T-helper 1 cell (primary cell): Measurements from ENCODE around the gene FRMPD2.
A peak's percentile ranks its signal among the peaks of the same experiment; 100 is the strongest.

Experiments
- DNase-seq, 5 donors: peaks; one replicate each; pipeline ENCODE4 v3.0.0-alpha.2; 2012 to 2020
- total RNA-seq, 4 donors: gene quantifications; one replicate each; lab custom pipeline; 2026; lab: John Stamatoyannopoulos, UW

The FRMPD2 gene, protein sequence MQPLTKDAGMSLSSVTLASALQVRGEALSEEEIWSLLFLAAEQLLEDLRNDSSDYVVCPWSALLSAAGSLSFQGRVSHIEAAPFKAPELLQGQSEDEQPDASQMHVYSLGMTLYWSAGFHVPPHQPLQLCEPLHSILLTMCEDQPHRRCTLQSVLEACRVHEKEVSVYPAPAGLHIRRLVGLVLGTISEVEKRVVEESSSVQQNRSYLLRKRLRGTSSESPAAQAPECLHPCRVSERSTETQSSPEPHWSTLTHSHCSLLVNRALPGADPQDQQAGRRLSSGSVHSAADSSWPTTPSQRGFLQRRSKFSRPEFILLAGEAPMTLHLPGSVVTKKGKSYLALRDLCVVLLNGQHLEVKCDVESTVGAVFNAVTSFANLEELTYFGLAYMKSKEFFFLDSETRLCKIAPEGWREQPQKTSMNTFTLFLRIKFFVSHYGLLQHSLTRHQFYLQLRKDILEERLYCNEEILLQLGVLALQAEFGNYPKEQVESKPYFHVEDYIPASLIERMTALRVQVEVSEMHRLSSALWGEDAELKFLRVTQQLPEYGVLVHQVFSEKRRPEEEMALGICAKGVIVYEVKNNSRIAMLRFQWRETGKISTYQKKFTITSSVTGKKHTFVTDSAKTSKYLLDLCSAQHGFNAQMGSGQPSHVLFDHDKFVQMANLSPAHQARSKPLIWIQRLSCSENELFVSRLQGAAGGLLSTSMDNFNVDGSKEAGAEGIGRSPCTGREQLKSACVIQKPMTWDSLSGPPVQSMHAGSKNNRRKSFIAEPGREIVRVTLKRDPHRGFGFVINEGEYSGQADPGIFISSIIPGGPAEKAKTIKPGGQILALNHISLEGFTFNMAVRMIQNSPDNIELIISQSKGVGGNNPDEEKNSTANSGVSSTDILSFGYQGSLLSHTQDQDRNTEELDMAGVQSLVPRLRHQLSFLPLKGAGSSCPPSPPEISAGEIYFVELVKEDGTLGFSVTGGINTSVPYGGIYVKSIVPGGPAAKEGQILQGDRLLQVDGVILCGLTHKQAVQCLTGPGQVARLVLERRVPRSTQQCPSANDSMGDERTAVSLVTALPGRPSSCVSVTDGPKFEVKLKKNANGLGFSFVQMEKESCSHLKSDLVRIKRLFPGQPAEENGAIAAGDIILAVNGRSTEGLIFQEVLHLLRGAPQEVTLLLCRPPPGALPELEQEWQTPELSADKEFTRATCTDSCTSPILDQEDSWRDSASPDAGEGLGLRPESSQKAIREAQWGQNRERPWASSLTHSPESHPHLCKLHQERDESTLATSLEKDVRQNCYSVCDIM (N-terminal part only)
- 0 reads per million in 4 donors for total RNA-seq

DNA sequence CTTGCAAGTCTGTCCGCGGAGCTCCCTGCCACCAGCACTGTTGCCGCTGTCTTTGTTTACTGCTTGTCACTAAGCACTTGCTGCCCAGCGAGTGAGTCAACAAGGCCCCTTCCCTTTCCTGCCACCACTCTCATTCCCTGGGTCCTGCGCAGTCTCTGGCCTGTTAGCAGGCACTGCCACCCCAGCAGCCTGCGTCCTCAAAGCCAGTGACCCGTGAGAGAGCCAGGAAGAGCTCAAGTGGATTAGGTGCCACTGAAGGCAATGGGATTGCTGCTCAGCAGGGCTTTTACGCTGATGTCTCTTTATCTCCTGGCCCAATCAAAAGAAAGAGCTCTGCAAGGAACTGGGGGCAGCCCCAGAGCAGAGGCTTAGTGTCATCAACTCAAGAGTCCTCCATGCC, at the start of gene FRMPD2:
Gene FRMPD2, minus strand, starts transcription at position 61 of the 400 bp plus-strand sequence. CDS start 129 bp downstream, outside the sequence.
- no peak for DNase-seq

DNA sequence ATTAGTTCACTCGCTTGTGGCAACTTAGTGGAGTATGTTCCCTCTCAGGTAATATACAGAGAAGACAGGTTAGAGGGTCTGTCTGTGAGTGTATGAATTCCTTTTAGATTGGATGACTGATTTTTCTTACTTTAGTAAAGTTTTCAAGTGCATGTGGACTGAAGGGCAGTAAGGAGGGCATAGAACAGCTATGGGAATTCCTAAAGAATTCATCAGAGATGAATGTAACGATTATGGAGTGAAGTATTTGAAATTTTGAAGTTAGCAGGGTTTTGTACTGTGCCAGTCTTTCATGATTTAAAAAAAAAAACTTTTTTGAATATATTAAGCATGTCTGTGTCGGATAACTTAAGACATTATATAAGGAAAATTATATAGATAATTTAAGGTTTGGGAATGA, 47.5 kb upstream of the FRMPD2 start:
- no peak for DNase-seq

DNA sequence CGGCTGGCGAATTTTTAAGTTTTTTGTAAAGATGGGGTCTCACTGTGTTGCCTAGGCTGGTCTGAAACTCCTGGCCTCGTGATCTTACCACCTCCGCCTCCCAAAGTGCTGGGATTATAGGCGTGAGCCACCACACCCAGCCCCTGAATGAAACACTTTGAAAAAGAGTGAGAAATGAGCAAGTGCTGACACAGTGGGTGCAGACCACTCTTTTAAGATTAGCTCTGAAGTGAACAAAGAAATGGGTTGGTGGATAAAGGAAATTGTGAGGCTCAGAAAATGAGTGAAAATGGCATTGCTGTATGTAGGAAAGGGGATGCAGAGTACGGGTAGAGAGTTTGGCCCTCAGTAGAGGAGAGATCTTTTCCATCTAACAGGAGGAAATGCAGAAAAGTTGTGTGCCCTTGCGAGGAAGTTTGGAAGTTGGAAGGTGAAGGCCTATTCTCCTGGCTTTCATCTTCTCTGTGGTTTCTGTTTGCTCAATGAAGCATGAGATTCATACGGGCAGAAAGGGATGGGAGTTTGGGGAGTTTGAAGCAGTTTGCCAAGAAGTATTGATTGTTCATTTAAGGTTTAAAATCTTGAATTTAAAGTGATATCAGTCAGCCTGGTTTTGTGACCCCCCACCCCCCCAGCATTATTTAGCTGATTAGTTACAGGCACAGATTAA, 43.0 kb upstream of the FRMPD2 start:
- no peak for DNase-seq

DNA sequence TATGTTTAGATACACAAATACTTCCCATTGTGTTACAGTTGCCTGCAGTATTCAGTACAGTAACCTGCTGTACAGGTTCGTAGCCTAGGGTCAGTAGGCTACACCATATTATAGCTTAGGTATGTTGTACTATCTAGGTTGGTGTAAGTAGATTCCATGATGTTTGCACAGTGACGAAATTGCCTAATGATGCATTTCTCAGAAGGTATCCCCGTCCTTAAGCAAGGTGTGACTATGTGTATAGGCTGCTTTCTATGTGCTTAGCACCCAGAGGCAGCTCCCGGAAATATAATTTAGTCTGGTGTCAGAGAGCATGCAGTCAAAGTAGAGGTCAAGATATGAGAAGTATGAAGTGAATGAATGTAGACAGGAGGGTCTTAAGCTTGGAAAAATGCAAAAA, 41.7 kb upstream of the FRMPD2 start:
- no peak for DNase-seq

DNA sequence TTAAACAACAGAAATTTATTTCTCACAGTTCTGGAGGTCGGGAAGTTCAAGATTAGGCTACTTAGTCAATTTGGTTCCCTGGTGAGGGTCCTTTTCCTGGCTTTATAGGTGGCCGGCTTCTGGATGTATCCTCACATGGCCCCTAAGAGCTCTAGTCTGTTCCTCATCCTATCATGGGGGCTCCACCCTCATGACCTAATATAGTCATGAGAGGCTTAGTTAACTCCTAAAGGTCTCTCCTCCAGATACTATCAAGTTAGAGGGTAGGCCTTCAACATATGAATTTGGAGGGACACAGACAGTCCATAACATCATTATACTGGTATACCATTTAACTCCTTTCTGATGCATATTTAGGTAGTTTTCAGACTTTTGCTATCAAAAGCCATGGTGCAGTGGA, 39.6 kb upstream of the FRMPD2 start:
- DNase-seq, result no peak

DNA sequence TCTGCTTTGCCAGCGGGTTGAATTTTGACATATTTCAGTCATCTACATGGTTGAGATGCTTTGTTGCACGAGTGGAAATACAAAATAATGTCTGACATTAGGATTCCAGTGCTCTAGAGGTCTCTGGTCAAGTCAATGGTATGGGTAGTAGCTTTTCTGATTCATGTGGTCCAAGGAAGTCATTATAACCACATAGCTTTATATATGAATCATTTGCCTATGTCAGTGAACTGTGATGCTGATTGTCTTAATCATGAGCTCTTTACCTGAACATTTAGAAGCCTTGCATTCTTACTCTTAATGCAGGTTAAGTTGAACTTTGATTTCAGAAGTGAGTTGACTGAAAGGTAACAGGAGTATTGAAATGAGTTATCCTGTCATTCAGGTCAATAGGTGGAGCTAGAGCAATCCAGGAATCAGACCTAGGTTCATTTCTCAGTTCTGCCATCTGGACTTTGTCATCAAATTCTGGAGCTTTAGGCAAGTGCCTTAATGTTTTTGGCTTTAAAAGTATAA, 35.3 kb upstream of the FRMPD2 start:
- peak in 1 of 5 donors; percentile 28 for DNase-seq

DNA sequence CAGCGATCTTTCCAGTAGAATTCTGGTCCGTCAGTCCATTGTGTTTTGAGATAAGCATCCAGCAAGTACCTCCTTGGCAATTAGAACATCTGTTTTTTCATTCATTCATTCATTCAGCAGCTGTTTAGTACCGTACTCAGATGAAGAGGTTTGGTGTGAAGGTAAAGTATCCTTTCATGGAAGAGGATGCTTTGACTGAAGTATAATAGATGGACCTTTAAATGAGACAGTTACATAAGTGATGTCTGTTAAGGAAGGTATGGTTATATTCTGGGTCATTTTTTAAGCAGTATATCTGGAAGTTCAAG, 33.2 kb upstream of the FRMPD2 start:
- no peak for DNase-seq

DNA sequence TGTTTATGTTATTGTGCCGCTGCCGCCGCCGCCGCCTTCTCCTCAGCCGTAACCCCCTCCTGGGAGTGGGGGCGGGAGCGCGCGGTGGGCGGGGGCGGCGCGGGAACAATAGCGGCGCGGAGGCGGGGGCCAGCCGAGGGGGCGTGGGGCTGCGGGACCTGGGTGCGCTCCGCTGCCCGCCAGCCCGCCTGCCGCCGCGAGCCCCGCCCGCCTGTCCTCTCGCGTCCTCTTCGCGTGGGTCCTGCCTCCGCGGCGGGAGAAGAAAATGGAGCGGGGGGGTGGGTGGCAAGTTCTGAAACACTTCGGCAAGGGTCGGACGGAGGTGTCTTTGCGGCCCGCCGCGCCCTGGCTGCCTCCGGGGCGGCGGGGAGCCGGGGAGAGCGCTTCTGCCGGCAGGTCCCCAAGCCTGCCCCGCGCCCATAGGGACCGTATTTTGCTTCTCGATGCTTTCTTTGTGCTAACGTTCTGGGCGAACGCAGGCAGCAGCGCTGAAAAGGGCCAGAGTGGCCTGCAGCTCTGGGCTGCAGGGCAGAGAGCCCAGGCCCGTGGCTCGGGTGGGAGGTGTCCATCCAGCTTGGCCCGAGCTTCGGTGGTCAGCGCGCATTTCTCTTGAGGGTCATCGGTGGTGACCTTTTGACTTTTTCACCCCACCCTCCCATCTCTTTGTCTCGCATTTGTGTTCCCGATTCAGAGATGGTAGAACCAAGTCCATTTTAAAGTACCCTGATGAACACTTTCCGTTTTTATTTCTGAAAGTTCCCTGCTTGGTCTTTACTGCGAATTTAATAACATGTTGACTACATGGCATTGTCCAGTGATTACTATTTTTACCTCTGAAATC, 32.6 kb upstream of the FRMPD2 start:
- peak; percentile 49 to 78 (median 66) for DNase-seq

DNA sequence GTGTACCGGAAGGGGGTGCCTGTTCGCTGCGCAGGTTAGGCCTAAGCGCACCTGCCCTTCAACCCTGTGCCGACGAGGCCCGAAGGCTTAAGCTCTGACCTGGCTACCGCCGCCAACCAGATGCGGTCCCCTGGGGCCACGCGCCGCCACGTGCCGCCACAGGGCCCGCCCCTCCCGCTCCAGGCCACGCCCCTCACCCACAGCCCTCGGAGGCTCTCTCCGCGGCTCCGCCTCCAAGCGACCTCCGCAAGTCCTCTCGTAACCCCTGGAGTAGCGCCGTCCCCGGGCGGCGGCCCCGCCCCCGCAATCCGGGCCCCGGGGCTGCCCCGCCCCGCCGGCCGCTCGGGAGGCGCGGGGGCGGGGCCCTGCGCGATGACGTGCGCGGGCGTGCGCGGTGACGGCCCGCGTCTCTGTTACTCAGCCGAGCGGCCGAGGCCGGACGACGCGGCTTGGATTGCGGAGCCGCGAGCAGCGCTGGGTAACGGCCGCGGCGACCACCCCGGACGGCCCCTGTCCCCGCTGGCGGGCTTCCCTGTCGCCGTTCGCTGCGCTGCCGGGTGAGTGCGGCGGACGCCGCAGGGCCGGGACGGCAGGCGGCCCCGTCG, 31.9 kb upstream of the FRMPD2 start, which contains the start of gene MAPK8:
Gene MAPK8, plus strand, starts transcription at position 413 of the 605 bp plus-strand sequence. CDS start 94,984 bp downstream, outside the sequence.
- DNase-seq, result peak; percentile 89 to 92 (median 90)

DNA sequence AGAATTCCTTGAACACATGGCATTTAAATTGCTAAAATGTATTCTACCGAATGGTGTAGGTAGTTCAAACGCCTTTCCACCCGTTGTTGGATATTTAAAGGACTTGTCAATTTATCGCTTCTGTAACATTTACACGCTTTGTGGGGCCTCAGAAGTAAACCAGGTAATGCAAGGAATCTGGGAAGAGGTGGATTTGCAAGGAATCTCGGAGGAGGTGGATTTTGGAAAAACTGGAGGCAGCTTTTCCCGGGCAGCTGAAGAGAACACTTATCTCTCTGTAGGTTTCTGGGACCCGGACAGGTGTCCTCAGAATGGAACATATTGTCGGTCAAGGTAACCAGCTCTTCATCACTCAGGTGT, 31.4 kb upstream of the FRMPD2 start:
- DNase-seq, result no peak

DNA sequence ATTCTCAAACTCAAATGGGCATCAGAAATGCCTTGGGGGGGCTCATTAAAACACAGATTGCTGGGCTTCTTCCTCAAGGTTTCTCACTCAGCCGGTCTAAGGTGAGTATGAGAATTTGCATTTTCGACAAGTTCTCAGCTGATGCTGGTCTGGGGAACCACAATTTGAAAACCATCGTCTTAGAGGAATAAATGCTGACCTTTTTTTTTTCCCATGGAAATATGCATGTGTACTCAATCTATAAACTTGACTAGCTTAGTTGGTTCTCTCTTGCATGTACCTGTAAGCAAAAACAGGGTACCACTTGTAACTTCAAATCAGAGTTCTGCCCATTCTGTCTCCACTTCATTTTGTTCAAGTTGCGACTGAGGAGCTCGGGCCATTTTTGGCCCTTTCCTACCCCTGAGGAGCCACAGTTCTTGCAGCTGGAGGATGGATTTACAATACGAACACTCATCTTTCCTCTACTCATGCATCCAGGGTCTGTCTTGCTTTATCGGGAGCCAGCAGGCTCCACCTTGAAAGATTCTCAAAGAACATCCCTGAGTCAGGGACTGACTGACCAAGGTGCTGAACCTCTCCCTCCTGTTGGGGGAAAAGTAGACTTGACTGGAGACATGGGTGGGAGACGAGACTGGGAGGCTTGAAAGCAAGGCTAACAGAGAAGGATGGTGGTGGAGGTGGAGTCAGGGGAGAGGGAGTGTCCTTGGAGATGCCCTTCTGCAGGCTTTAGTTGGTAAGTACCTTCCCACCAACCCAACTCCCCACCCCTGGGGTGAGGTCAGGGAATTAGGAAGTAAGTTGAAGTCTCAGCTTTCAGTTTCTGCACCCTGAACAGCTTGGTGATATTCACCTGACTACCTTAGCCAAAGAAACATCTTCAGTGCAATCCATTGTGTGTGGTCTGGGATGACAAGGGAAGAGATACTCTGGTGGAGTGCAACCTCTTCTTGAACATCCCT, 28.3 kb upstream of the FRMPD2 start:
- no peak for DNase-seq

DNA sequence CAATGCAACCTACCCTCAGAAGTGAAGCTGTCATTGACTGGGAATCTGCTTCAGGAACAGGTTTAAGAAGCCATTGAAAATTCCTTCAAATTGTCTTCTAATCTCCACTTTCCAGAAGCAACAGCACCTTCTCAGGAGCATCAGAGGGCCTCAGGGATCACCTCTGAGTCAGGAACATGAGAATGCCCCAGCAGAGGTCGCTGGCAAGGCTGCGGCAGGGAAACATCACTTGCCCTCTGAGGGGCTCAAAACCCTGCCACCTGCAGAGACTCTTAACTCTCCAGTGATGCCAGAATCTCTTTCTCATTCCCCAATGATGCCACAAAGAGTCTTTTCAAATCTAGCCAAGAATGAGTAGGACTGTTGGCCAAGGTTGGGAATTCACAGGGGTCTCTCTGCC, 26.1 kb upstream of the FRMPD2 start:
- DNase-seq, result no peak

DNA sequence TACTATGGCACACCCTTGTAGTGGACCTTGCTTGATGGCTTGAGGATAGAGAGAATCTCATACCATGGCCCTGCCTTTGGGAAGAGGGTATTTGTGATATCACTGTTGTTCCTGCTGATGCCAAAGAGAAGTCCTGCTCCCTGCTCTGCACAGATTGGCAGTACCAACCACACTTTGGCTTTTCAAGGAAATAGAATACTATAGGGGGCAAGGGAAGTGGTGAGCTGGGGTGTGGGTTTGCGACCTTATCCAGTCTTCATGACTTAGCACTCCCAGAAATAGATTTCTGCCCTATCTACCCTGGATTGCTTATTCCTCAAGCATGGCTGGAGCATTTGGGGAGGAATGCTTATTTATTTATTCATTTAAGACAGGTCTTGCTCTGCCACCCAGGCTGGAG, 25.2 kb upstream of the FRMPD2 start:
- DNase-seq, result no peak

DNA sequence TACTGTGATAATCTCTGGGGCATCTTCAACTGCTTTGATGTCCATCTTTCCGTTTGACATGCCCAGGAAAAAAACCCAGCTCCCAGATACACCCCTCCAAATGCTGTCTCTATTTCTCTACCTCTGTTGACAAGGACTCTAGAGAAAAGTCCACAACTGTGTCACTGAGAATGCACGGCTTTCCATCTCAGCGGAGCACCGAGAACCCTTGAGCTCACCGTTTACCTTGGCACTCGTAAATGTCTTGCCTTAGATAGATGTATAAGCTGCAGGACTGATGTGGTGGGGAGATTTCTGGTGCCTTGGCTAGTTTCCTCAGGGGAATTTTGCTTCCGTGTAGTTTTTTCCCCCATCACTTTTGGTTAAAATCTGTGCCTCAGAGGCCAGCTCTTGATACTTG, 24.6 kb upstream of the FRMPD2 start:
- DNase-seq, result no peak

DNA sequence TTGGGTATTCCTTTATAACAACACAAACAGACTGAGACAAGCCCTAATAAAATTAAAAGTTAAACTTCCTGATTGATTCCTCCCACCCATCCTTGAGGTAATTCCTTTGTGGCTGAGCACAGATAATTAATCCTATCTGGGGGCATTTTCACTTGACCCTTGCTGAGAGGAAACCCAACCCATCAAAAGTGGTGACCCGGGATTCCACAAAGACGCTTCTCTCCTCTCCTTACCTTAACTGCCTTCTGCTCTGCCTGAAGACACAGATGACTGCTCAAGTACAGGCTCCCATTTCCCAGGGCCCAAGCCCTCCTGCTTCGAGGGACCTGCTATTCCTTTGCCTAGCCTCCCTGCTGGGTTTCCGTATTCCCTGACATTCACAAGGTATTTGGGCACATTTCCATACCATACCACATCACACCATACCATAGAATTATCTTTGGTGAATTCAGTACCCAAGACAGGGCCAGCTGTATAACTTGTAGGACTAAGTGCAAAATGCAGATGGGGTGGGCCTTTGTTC, 22.1 kb upstream of the FRMPD2 start:
- DNase-seq, result no peak

DNA sequence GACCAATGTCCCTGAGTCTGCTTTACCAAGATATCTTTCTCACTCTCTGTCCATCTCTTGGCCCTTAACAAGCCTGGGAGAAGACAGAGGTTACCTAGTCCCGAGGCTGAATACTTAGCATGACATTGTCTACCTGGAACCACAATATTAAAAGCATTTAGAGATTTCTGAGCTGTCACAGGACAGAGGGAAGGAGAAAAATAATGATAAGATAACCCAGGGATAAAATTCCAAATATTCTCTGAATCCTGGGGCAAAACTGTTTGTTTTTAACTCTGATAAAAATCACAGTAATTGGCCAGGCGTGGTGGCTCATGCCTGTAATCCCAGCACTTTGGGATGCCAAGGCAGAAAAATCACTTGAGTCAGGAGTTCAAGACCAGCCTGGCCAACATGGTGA, 19.9 kb upstream of the FRMPD2 start:
- no peak for DNase-seq

DNA sequence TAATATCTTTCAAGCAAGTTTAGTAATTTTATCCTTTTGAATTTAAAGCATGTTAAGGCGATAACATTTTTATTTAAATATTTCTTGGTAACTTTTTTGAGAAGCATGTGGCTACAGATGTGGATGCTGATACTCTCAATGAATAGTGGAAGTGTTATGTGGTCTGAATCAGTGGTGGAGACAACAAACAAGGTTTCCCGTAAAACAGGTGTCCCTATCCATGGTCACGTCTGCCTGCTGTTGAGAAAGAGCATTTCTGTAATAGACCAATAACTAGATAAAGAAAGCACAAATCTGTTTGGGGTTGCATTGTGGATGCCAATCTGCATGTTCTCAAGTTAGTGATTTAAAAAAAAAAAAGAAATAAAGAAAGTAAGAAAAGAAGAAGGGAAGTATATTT, 18.1 kb upstream of the FRMPD2 start:
- no peak for DNase-seq

DNA sequence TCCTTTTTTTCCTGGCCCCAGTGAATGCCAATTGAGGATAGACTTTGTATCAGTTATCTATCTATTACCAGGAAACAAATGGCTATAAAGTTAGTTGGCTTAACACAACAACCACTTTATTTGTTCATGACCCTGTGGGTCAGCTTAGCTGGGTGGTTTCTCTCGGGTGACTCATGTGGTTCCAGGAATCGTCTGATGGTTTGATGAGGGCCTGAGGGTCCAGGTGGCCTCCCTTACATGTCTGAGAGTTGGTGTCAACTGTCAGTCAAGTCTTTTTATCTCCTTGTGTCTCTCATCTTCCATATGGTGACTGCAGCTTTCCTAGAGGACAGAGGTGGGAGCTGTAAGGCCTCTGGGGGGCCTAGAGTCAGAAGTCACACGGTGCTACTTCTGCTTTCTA, 16.7 kb upstream of the FRMPD2 start:
- DNase-seq, result no peak

DNA sequence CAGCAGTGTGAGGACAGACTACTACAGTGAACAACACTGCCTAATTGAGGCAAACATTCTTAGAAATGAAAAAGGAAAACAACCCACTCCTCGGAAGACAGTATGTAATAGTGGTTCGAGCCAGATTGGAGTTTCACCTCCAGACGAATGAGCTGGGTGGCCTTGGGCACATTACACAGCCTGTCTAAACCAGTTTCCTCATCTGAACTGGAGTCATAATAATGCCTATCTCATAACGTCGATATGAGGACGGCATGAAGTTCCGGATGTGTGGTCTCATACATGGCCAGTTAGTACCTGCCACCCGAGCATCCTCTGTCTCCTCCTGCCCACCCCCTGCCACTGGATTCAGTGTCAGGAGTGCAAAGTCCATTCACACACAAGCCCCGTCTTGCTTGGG, 15.8 kb upstream of the FRMPD2 start:
- DNase-seq, result no peak
